ENCODE results near the gene HIVEP2.

HIVEP2 gene

GRCh38 chr6:142705054-142705453, 239.9 kb downstream of the HIVEP2 start:
- DNase-seq (ENCODE audit: extremely low read depth, low read depth), result no peak
- no peak for TF ChIP-seq CTCF (IDR thresholded peaks at IDR 0.05; ENCODE audit: low read depth, low read length, missing control alignments)
- H3K4me3 ChIP-seq (replicated peaks; ENCODE audit: low read depth, low read length), result no peak overlapping the region

GRCh38 chr6:142702501-142703460, 242.2 kb downstream of the HIVEP2 start:
- H3K4me3 ChIP-seq (replicated peaks; ENCODE audit: low read depth, low read length), result no peak overlapping the region
- TF ChIP-seq CTCF (IDR thresholded peaks at IDR 0.05; ENCODE audit: low read depth, low read length, missing control alignments), result no peak
- DNase-seq (ENCODE audit: extremely low read depth, low read depth), result no peak

Data from HFF-Myc (cell line).